GM19397 (cell line): ENCODE measurements around the gene OSBPL10.
A peak's percentile ranks its signal among the peaks of the same experiment; 100 is the strongest.

Experiments
- ATAC-seq: cut with Tn5 transposase; IDR thresholded peaks from one replicate; pipeline ENCODE4 v1.9.1; 2021; ENCODE audit warnings: mild to moderate bottlenecking, moderate library complexity; ENCODE audit not compliant: unreplicated experiment

The OSBPL10 gene

DNA sequence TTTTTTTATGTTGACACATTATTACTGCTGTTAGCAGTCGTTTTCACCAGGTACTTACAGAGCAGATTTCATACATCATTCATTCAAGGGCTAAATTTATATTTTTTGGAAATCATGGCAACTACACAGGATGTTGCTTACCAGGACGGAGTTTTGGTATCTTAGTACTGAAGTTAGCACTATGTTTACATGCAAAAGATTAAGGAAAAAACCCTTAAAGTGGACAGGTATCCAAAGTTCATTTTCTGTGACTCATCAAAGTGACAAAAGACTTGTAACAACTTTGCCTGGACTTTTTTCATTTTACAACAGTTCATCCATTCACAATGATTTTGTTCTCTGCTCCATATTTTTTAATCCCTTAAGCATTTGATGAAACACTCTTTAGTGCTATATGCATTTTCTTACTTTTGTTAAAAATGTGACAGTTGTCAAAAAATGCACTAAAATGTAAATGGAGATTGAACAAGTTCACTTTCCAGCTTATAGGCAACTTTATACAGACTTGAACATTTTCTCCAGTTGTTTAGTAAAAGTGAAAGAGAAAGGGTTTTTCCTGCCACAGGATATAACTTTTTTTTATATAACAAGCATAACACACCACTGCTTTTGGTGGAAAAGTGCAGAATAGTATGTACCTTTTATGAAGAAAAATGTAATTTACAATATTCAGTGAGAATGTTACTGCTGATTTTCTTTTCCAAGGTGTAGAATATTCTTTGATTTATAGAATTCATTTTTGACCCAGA is 344.2 kb downstream of the OSBPL10 start:
- ATAC-seq = no peak

DNA sequence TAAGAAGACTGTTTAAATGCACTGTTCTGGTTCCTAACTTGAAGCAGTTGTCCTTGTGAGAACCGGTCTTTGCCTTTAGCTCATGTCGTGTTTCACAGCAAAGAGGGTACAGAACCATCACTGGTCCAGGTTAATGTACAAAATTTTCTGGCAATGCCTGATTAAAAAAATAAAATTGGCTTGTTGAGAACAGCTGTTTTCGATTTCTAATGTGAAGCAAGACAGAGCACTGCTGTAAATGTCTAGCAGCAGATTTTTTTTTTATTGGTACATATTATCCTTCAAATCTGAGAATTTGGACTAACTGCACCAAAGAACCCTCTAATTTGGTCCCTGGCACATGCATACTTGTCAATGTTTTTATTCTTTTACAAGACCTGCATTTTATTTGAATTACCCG is 345.0 kb downstream of the OSBPL10 start:
- ATAC-seq = no peak

DNA sequence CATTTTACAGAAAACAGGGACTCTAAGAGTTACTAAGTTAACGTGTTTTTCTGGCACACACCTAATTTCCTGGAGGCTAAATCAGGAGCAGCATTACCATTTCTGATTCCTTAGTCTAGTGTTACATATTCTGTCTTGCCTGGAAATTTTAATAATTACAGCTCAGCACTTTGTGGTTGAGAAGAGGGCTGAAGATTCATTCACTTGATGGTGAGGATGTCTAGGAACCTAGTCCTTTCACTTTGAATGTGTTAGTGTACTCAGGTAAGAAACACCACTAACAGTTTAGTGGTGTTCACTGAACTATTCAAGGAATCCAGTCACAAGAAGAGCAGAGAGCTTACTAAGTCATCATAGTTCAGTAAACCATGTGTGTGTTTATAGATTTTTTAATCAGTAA is 345.5 kb downstream of the OSBPL10 start:
- no peak for ATAC-seq

DNA sequence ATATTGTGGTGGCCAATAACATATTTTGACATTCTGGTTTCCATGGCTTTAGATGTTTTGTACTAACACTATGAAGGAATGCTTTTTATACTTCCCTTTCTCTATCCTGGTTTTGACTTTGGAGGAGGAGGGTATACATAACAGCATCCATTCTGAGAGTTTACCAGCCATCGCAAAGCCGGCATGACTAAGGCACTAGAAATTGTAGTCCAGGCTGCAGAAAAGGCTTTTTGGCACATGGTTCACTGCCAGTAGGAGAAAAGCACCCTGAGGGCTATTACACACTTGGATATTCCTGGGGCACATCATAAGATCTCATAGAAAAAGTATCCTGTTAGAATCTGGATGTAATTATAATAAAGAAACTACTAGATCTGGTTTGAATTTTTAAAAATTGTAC is 346.6 kb downstream of the OSBPL10 start:
- ATAC-seq = no peak

DNA sequence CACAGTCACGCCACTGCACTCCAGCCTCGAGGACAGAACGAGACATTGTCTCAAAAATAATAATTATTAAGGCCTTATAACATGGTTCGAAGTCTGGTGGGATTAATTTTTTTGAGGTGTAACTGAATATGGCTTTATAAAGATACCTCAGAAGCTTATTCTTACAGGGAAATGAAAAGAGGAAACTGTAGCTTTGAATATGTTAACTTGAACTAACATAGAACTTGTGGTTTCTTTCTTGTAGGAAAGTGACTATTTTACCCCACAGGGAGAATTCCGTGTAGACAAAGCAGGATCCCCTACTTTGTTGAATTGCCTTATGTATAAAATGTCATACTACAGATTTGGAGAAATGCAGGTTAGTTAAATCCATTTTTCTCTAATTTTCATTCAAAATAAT is 352.0 kb downstream of the OSBPL10 start:
- no peak for ATAC-seq

DNA sequence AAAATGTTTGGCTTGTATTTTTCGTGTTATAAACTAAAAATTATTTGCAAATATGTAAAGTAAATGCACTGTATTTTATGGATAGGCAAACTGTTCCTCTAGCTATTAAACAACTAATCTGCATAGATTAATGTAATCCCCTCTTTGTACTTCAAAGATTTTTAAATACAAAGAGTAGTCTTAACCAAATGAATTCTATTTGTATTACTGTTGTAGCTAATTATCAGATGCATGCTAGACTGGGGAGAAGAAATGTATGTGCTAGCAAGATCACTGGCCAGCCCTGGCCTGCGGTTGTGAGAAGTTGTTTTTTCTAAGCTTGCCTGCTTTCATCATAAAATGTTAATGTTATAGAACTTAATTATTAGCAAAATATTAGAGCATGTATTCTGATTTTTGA is 355.7 kb downstream of the OSBPL10 start:
- ATAC-seq = no peak

DNA sequence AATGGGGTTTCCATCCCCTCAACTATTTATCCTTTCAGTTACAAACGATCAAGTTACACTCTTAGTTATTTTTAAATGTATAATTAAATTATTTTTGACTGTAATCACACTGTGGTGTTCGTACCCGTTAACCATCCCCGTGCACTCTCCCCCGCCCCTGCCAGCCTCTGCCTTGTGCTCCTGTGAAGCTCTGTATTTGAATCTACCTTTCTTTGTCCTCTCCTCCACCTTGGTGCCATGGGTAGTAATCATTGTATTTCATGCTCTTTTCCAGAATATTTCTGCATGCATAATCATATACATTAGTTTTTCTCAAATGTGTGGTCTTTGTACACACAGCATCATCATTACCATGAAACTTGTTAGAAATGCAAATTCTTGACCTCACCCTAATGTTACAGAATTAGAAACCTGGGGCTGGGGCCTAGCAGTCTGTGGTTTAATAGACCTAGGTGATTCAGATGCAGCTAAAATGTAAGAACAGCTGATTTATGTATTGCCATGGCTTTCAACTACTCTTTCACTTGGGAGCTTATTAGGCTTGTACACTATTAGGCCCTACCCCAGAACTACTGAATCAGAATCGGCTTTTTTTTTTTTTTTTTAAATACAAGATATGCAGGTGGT is 356.9 kb downstream of the OSBPL10 start:
- no peak for ATAC-seq

DNA sequence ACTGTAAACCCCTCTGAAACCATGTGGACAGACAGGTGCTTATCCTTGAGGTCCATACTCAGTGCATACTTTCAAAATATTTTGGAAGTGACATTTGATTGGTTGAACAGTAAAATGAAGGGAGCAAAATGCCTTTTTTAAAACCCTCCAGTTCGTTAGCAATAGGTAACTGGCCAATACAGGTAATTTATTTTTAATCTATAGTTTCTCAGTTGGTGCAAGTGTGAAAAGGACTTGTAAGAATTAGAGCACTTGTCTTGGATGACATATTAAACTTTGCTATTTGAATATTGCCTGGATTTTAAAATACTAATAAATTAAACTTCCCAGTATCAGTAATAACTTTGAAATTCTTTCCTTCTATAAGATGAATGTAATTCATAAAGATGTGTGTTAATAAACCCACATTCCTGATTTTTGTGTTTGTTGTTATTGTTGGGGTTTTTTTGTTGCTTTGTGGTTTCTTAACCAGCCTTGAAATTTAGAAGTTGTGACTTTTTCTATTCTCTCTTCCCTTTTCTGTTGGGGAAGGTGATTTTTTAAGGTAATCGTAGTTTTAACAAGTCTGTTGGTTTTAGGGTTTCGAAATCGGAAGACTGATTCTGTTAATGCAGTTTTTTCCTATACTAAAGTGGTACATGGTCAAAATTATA is 358.3 kb downstream of the OSBPL10 start:
- peak; percentile 43 for ATAC-seq

DNA sequence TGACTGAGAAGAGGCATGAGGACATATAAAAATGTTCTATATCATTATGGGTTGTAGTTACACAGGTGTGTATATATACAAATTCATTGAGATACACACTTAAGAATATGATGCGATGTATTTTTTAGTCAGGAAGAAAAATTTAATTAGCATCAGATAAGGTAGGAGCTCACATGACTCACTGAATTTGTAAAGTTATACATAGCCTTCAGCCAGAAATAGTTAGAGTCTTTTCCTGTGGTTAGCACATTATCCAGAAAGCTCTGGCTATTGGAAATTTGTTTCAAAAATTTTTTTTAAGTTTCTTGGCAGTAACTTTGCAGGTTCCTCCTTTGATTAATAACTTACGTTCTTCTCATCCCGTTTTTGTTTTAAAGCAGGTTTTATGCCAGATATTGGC is 359.7 kb downstream of the OSBPL10 start:
- ATAC-seq = no peak

DNA sequence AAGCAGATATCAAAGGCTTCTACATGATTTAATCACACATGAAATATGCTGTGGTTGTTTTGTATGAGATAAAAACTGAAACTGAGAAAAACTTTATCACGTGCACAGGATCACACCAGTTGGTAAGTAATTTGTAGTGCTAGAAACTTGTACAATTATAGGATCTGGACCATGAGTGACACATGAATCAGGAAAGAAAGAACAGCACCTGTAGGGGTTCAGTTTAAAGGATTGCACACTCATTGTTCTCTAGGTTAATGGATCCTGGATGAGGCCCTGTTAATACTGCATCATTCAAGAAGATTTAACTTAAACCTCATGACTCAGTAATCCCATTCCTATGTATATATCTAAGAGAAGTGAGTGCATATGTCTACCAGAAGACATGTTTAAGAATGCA is 360.4 kb downstream of the OSBPL10 start:
- ATAC-seq = no peak

DNA sequence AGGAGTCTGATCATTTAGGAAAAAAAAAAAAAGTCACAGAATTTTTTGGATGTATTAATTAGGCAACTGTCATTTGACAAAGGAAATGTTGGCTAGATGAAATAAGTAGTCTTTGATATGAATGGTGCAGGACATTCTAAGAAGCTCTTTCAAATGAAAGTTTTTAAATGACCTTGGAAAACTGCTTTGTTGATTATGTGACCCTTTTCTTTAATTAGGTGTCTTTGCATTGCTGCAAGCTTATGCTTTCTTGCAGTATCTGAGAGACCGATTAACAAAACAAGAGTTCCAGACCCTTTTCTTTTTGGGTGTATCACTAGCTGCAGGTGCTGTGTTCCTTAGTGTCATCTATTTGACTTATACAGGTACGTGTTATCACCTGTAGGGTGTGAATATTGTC is 364.4 kb downstream of the OSBPL10 start:
- no peak for ATAC-seq

DNA sequence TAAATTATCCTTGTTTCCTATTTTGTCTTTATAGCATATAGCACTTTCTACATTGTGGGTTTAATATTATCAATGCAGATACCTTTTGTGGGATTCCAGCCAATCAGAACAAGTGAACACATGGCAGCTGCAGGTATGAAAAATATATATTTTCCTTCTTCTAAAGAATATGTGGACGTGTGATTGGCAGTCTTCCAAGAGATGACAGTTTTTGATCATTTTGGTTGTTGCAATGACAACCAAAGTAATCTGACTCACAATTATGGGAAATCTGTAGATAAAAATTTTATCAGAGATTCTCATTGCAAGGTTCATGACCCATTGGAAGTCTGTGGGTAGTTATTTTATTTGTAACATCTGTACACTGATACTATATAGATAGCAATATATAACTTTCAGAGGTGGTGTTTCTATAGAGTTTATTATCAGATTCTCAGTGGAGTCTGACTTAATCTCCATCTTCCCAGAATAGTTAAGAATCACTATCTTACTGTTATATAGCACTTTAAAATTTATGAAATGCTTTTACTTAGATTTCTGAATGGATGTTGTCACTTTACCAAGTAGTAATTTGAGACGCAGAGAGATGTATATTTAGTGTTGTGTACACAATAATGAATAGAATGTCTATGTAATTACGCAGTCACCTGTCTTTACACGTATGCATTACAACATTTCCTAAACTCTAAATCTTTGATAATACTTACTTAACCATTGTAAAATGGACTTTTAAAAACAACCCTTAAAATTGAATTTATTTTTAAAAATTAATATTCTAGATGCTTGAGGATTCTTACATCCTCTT is 365.8 kb downstream of the OSBPL10 start:
- no peak for ATAC-seq

DNA sequence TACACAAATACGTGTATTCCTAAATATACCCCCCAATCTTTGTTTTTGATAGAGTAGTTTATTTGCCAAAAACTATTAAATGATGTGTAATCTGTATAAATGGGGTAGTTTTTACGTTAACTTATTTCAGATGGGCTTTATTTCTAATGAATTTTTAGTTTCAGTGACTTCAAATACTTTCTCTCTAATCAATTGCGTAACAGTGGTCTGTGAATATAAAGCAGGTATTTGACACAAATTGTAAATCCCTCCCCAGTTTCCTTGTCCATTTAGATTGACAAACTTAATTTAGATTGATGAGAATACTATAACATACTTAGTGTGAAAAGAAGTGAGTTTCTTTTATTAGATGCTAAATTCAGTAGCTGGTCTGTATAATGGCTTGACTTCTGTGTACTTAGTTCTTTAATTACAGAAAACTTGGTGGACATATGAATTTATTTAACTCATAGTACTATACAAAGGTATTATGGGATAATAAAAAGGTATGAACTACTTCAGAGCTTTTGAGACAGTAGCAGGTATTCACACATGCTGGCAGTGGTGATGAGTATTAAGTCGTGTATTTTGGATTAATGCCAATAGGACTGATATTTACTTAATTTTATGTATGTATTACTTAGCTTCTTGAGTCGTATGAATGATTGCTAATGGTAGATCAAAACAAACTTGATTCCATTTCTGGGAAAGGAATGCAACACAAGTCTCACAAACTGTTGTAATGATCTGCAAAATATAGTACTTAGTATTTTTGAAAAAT is 366.7 kb downstream of the OSBPL10 start:
- no peak for ATAC-seq

DNA sequence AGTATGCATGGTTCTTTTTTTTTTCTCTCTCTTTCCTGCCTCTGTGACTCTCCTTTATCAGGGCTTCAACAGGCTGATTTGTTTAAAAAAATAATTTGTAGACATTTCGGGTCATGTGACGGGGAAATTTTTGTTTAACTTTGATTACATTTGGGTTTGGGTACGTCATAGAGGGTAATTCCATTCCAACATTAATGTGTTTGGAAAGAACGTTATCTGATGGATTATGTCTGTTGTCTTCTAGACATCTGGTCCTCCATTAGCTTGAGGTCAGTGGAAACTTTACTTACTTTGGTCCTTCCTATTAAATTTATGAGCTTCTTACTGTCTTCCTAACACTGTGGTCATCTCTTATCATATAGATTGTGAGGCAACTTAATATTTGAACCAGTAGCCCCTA is 367.4 kb downstream of the OSBPL10 start:
- ATAC-seq = no peak

DNA sequence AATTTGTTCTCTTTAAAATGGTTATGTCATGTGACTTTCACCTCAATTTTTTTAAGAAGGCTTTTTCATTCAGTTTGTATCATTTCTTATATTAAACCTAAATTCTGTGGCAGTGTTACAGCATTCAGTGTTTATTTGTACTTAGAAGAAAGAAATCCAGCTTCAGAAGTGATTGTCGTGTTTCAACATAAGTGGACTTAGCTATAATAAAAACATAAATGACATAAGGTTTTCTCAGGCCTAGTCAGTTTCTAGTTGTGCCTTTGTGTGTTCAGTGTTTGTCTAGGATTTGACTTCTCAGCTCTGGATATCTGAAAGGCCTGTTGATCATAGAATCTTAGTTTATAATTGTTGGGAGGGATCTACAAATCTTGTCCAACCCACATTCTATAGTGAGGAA is 367.9 kb downstream of the OSBPL10 start:
- ATAC-seq = no peak
